HG02571 (cell line): ENCODE results near the gene ME2.
"Not testable (repeated sequence)": the region's sequence is repeated elsewhere in the genome, so short reads cannot be mapped to it uniquely, and the experiment has no call there.

Experiments
- ATAC-seq: cut with Tn5 transposase; IDR thresholded peaks from one replicate; pipeline ENCODE4 v1.9.1; 2021; ENCODE audit warnings: mild to moderate bottlenecking, moderate library complexity; ENCODE audit not compliant: unreplicated experiment

The ME2 gene

GRCh38 chr18:50969448-50969847 lies 90.5 kb downstream of the ME2 start:
- no peak for ATAC-seq

GRCh38 chr18:50970006-50970405 lies 91.1 kb downstream of the ME2 start:
- ATAC-seq: no peak

- ATAC-seq: not testable (repeated sequence)
These were observed 93.5 kb downstream of the ME2 start for GRCh38 chr18:50972404-50972803.

GRCh38 chr18:50973367-50974126 lies 94.6 kb downstream of the ME2 start:
- no peak for ATAC-seq

GRCh38 chr18:50977037-50977760 lies 98.3 kb downstream of the ME2 start:
- no peak for ATAC-seq

- no peak for ATAC-seq
These were observed 102.5 kb downstream of the ME2 start for GRCh38 chr18:50981381-50981780.

GRCh38 chr18:50982086-50982801 lies 103.3 kb downstream of the ME2 start:
- ATAC-seq: no peak

GRCh38 chr18:50982802-50983179 lies 103.9 kb downstream of the ME2 start:
- ATAC-seq: no peak

- no peak for ATAC-seq
These were observed 107.6 kb downstream of the ME2 start for GRCh38 chr18:50986360-50987087.

- ATAC-seq: no peak
These were observed 108.3 kb downstream of the ME2 start for GRCh38 chr18:50987261-50987660.

GRCh38 chr18:50989711-50990110 lies 110.8 kb downstream of the ME2 start:
- ATAC-seq: no peak

- no peak for ATAC-seq
These were observed 113.4 kb downstream of the ME2 start for GRCh38 chr18:50992351-50992762.

GRCh38 chr18:50994031-50994430 lies 115.1 kb downstream of the ME2 start:
- no peak for ATAC-seq

- not testable (repeated sequence) for ATAC-seq
These were observed 124.3 kb downstream of the ME2 start for GRCh38 chr18:51003174-51003573.
